PC-3 (cell line): Measurements from ENCODE around the gene CRACR2B. TPM values are rescaled to one million over a fixed set of nuclear protein-coding genes. Genes with fewer than 3 reads are reported as not detected.
A peak's percentile ranks its signal among the peaks of the same experiment; 100 is the strongest.

Experiments
- ATAC-seq: fragments of 200-7000 bp; cut with Tn5 transposase; 2 replicates; pipeline ENCODE4 v1.9.1; 2020; ENCODE audit warnings: mild to moderate bottlenecking, moderate library complexity
- BruUV-seq: library from RNA; stranded (reverse); fragments of 400-500 nt; replicated peaks from 2 replicates; lab custom pipeline; 2021; lab: Mats Ljungman, UMichigan
- CTCF ChIA-PET: fragments of 300-600 bp; sonication (Branson Sonifier 250); formaldehyde crosslinking; loops from one replicate; lab custom pipeline; 2022; ENCODE audit warnings: antibody characterized with exemption; lab: Charles Lee
- POLR2A ChIA-PET: fragments of 300-600 bp; sonication (Branson Sonifier 250); formaldehyde crosslinking; loops from one replicate; lab custom pipeline; 2022; ENCODE audit warnings: antibody characterized with exemption; ENCODE audit not compliant: unreplicated experiment; lab: Charles Lee
- DNase-seq: peaks from one replicate; pipeline ENCODE4 v3.0.0-alpha.2; 2015
- H2AFZ ChIP-seq: fragments of 300-600 bp; sonication (generic); 2 replicates; pipeline ENCODE4 v1.6.0; 2016; ENCODE audit warnings: antibody characterized with exemption, low read length
- H3F3A ChIP-seq: fragments of 300-600 bp; sonication (generic); one replicate; pipeline ENCODE4 v1.6.0; 2017; ENCODE audit warnings: antibody characterized with exemption, low read length, control low read depth, mild to moderate bottlenecking; ENCODE audit not compliant: unreplicated experiment
- H3K27ac ChIP-seq: fragments of 300-600 bp; sonication (generic); 2 replicates; pipeline ENCODE4 v1.5.1; 2016; ENCODE audit warnings: mild to moderate bottlenecking, low read length
- H3K27me3 ChIP-seq: fragments of 300-600 bp; sonication (generic); 2 replicates; pipeline ENCODE4 v1.6.1; 2016; ENCODE audit warnings: low read length, mixed read lengths
- H3K36me3 ChIP-seq: fragments of 300-600 bp; sonication (generic); 2 replicates; pipeline ENCODE4 v1.6.1; 2016; ENCODE audit warnings: low read depth, mixed run types, low read length, mixed read lengths
- H3K4me1 ChIP-seq: fragments of 300-600 bp; sonication (generic); 2 replicates; pipeline ENCODE4 v1.5.1; 2016; ENCODE audit warnings: low read length; ENCODE audit not compliant: insufficient read depth
- H3K4me2 ChIP-seq: fragments of 300-600 bp; sonication (generic); 2 replicates; pipeline ENCODE4 v1.6.0; 2016; ENCODE audit warnings: low read length
- H3K4me3 ChIP-seq: fragments of 300-600 bp; sonication (generic); 2 replicates; pipeline ENCODE4 v1.5.1; 2016; ENCODE audit warnings: mild to moderate bottlenecking, low read length, mixed read lengths
- H3K79me2 ChIP-seq: fragments of 300-600 bp; sonication (generic); 2 replicates; pipeline ENCODE4 v1.6.1; 2017; ENCODE audit warnings: low read length, mixed read lengths
- H3K9ac ChIP-seq: fragments of 300-600 bp; sonication (generic); 2 replicates; pipeline ENCODE4 v1.6.0; 2016; ENCODE audit warnings: mild to moderate bottlenecking, low read length
- H3K9me2 ChIP-seq: fragments of 300-600 bp; sonication (generic); replicated peaks from 2 replicates; pipeline ENCODE4 v1.6.1; 2016; ENCODE audit warnings: mixed run types, low read length, mixed read lengths
- H3K9me3 ChIP-seq: fragments of 300-600 bp; sonication (generic); 2 replicates; pipeline ENCODE4 v1.6.1; 2016; ENCODE audit warnings: low read length, mixed read lengths
- H4K20me1 ChIP-seq: fragments of 300-600 bp; sonication (generic); 2 replicates; pipeline ENCODE4 v1.6.1; 2016; ENCODE audit warnings: low read length, mixed read lengths
- CTCF ChIP-seq: fragments of 300-600 bp; sonication (generic); conservative IDR thresholded peaks from 2 replicates; pipeline ENCODE4 v1.5.1; 2017; ENCODE audit warnings: antibody characterized with exemption, low read depth, mild to moderate bottlenecking, low read length
- EZH2 ChIP-seq: fragments of 300-600 bp; sonication (generic); IDR thresholded peaks from one replicate; pipeline ENCODE4 v1.6.1; 2017; ENCODE audit warnings: antibody characterized with exemption, mild to moderate bottlenecking, low read length; ENCODE audit not compliant: unreplicated experiment
- EZH2phosphoT487 ChIP-seq: fragments of 300-600 bp; sonication (generic); IDR thresholded peaks from 2 replicates; pipeline ENCODE4 v1.6.1; 2018; ENCODE audit warnings: mild to moderate bottlenecking, antibody characterized with exemption, low read length, borderline replicate concordance
- intact Hi-C: fragments of 100-400 bp; cut with micrococcal nuclease; formaldehyde crosslinking; loops from 2 replicates; pipeline ENCODE4 v1.9.0; 2023
- total RNA-seq: library from RNA; depleted of rRNA; stranded (reverse); fragments of >200 nt; gene quantifications from 2 replicates; pipeline ENCODE4 v1.2.3, GENCODE V29; 2014

CRACR2B gene
- total RNA-seq, 1 experiment from 2014 or later, result 10.6 TPM

- H3K4me2 ChIP-seq, result no peak overlapping the region
- ATAC-seq (no peak), DNase-seq (no peak)
- no peaks in the 10 kb centered on the region for H3K4me1 ChIP-seq
- TF ChIP-seq EZH2phosphoT487 (no peak), CTCF (no peak), EZH2 (no peak)
- POLR2A ChIA-PET, result no interaction called here
- H2AFZ ChIP-seq, result no peak overlapping the region
- no peak overlapping the region for H3K9ac ChIP-seq
- H3K9me3 ChIP-seq, result no peaks in the 10 kb centered on the region
- CTCF ChIA-PET, result no interaction called here
- intact Hi-C loops, result no loop called here
- no peaks in the 10 kb centered on the region for H3K27me3 ChIP-seq
- no peaks in the 10 kb centered on the region for H3F3A ChIP-seq
- no peaks in the 10 kb centered on the region for H3K79me2 ChIP-seq
- H3K27ac ChIP-seq, result no peak overlapping the region
- H3K36me3 ChIP-seq, result no peaks in the 10 kb centered on the region
- no peaks in the 10 kb centered on the region for H4K20me1 ChIP-seq
- no TSS peak for BruUV-seq
- no peak overlapping the region for H3K4me3 ChIP-seq
- no peaks in the 10 kb centered on the region for H3K9me2 ChIP-seq
Observed at GRCh38 chr11:864898-865297, 37.2 kb downstream of the CRACR2B start.

DNA sequence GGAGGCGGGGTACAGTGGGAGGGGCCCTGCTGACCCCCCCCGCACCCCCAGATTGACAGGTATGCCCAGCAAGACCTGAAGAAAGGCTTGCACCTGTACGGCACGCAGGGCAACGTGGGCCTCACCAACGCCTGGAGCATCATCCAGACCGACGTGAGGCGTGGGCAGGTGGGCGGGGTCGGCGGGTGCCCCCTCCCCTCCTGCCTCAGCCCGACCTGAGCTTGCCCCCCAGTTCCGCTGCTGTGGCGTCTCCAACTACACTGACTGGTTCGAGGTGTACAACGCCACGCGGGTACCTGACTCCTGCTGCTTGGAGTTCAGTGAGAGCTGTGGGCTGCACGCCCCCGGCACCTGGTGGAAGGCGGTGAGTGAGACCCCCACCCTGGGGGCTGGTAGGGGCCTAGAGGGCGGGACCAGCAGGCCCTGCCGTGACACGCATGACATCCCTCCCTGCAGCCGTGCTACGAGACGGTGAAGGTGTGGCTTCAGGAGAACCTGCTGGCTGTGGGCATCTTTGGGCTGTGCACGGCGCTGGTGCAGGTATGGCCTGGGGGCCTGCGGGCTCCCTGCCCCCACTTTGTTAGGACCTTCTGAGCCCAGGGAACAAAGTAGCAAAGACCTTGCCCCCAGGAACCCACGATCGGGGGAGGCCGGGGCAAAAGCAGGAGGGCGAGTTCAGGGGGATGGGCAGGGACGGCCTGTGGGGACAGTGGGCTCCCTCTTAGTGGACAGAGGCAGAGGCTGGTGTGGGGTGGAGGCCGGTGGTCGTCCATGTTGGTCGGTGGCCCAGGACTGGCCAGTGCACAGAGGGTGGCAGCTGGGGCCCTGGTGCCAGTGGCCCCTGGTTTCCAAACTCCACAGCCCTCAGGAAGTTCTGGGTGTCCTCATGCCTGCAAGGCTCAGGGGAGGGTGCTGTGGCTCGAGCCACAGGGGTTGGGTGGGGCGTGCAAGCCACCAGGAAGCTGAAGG, 38.0 kb downstream of the CRACR2B start:
- DNase-seq, result no peak
- intact Hi-C loops, result no loop called here
- Histone ChIP-seq H3K4me1 (no peaks in the 10 kb centered on the region), H4K20me1 (no peaks in the 10 kb centered on the region), H3K27me3 (no peaks in the 10 kb centered on the region), H3K9me3 (no peaks in the 10 kb centered on the region), H3F3A (no peaks in the 10 kb centered on the region), H3K79me2 (no peaks in the 10 kb centered on the region), H2AFZ (no peak overlapping the region), H3K4me2 (no peak overlapping the region), H3K9ac (no peak overlapping the region), H3K9me2 (no peaks in the 10 kb centered on the region), H3K4me3 (no peak overlapping the region), H3K27ac (no peak overlapping the region), H3K36me3 (no peaks in the 10 kb centered on the region)
- TF ChIP-seq CTCF (no peak), EZH2 (no peak), EZH2phosphoT487 (no peak)
- ChIA-PET CTCF (no interaction called here), POLR2A (interaction anchor here (0.6 kb wide), 1 partner anchor 192 kb away, joined by 8 read pairs; no protein-coding TSS in a partner anchor)
- BruUV-seq, result no TSS peak
- no peak for ATAC-seq

GRCh38 chr11:866481-866880, 38.8 kb downstream of the CRACR2B start:
- Histone ChIP-seq H3K36me3 (no peaks in the 10 kb centered on the region), H3K4me3 (no peak overlapping the region), H3K9ac (no peak overlapping the region), H3K4me2 (no peak overlapping the region), H2AFZ (no peak overlapping the region), H3F3A (no peaks in the 10 kb centered on the region), H3K27ac (no peak overlapping the region), H3K9me2 (no peaks in the 10 kb centered on the region), H3K27me3 (no peaks in the 10 kb centered on the region), H3K79me2 (no peaks in the 10 kb centered on the region), H3K9me3 (no peaks in the 10 kb centered on the region), H3K4me1 (no peaks in the 10 kb centered on the region), H4K20me1 (no peaks in the 10 kb centered on the region)
- BruUV-seq, result TSS peak; percentile 28
- ATAC-seq (no peak), DNase-seq (no peak)
- POLR2A ChIA-PET, result interaction anchor here (0.6 kb wide), 1 partner anchor 192 kb away, joined by 8 read pairs; no protein-coding TSS in a partner anchor
- intact Hi-C loops, result no loop called here
- CTCF ChIA-PET, result no interaction called here
- no peak for TF ChIP-seq EZH2phosphoT487
- no peak for TF ChIP-seq CTCF
- TF ChIP-seq EZH2, result no peak
